Heart left ventricle (tissue), 13 donors: Measurements from ENCODE around the gene OR6V1.

Experiments
- POLR2A ChIP-seq, 2 donors: fragments of 450-650 bp; IDR thresholded peaks; one replicate each; pipeline ENCODE4 v1.6.1; 2017; ENCODE audit warnings: antibody characterized with exemption in 2 of 2, mild to moderate bottlenecking in 2 of 2, moderate library complexity in 2 of 2
- TF ChIP-seq, protein P1 (sequence below), 12 donors: fragments of 200-600 bp; sonication (generic) in 4 of 12; IDR thresholded peaks; one replicate each; pipeline versions ENCODE4 v1.5.0 to v1.8.0; 2018 to 2022; ENCODE audit warnings: antibody characterized with exemption in 12 of 12, mild to moderate bottlenecking in 5 of 12
- donor health status: ischemic (EF 13 %, LVEDD 7.1; RV severe dilation, severe dysfunction).
- donor health status: DM: no; HTN: yes; CAD: no.
- donor health status: DM: no; HTN: no; CAD: no.
- donor health status: ischemic (EF 25% LVEDD 6.9; RV normal size, moderate dysfunction).
- donor health status: ischemic (EF 25% LVEDD 5.7; RV mildly dilated, moderate dysfunction).
- donor health status: ischemic (EF 35%, LVEDD 5.7; RV mildly dilated, moderate dysfunction).
- donor health status: nonischemic (EF 11% LVEDD 7.7; RV severe dilation, severe dysfunction).
- donor health status: DM: yes; HTN: yes; CAD: no.
- donor health status: PGD.
- donor health status: ischemic (EF 29% LVEDD 5.4; RV normal size, mild dysfunction).
- donor health status: nonischemic (EF 23%, LVEDD 6.1; RV moderate dilation, normal function).

DNA sequence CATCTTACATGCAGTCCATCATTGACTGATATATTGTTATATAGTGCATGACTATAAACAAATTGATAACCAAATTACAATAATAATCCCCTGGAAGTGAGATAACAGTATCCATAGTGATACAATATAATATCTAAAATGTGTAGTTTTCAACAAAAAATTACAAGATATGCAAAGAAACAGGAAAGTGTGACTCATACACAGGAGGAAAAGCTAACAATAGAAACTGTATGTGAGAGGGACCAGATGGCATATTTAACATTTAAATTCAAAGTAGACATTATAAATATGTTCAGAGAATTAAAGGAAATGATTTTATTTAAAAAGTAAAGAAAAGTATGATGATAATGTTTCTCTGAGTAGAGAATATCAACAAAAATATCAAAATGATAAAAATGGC lies 33.2 kb upstream of the OR6V1 start:
- TF ChIP-seq, protein P1, sequence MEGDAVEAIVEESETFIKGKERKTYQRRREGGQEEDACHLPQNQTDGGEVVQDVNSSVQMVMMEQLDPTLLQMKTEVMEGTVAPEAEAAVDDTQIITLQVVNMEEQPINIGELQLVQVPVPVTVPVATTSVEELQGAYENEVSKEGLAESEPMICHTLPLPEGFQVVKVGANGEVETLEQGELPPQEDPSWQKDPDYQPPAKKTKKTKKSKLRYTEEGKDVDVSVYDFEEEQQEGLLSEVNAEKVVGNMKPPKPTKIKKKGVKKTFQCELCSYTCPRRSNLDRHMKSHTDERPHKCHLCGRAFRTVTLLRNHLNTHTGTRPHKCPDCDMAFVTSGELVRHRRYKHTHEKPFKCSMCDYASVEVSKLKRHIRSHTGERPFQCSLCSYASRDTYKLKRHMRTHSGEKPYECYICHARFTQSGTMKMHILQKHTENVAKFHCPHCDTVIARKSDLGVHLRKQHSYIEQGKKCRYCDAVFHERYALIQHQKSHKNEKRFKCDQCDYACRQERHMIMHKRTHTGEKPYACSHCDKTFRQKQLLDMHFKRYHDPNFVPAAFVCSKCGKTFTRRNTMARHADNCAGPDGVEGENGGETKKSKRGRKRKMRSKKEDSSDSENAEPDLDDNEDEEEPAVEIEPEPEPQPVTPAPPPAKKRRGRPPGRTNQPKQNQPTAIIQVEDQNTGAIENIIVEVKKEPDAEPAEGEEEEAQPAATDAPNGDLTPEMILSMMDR (IDR thresholded peaks at IDR 0.05), result no peak
- no peak for TF ChIP-seq POLR2A (IDR thresholded peaks at IDR 0.05)
